ENCODE results near the gene PKD2L1.
"Not testable (repeated sequence)": the region's sequence is repeated elsewhere in the genome, so short reads cannot be mapped to it uniquely, and the experiment has no call there.

Gene PKD2L1

GRCh38 chr10:100297242-100297641 is 32.8 kb downstream of the PKD2L1 start:
- H3K4me3 ChIP-seq (ENCODE audit: control insufficient read depth, low read depth, low read length) = no peak overlapping the region
- TF ChIP-seq CTCF (IDR thresholded peaks at IDR 0.05; ENCODE audit: control insufficient read depth, insufficient read depth, low read depth, low read length, missing control alignments) = no peak
- DNase-seq (ENCODE audit: low read depth) = no peak

GRCh38 chr10:100293066-100293465 is 37.0 kb downstream of the PKD2L1 start:
- DNase-seq (ENCODE audit: low read depth) = no peak
- no peak overlapping the region for H3K4me3 ChIP-seq (ENCODE audit: control insufficient read depth, low read depth, low read length)
- TF ChIP-seq CTCF (IDR thresholded peaks at IDR 0.05; ENCODE audit: control insufficient read depth, insufficient read depth, low read depth, low read length, missing control alignments) = no peak

GRCh38 chr10:100292300-100292699 is 37.7 kb downstream of the PKD2L1 start:
- not testable (repeated sequence) for DNase-seq (ENCODE audit: low read depth)

GRCh38 chr10:100291356-100291755 is 38.7 kb downstream of the PKD2L1 start:
- DNase-seq (ENCODE audit: low read depth) = no peak

More at GRCh38 chr10:100292300-100292699, 37.7 kb downstream of the PKD2L1 start:
- H3K4me3 ChIP-seq (ENCODE audit: control insufficient read depth, low read depth, low read length) = not testable (repeated sequence)

GRCh38 chr10:100289641-100290040 is 40.4 kb downstream of the PKD2L1 start:
- no peak for TF ChIP-seq CTCF (IDR thresholded peaks at IDR 0.05; ENCODE audit: control insufficient read depth, insufficient read depth, low read depth, low read length, missing control alignments)
- DNase-seq (ENCODE audit: low read depth) = no peak
- H3K4me3 ChIP-seq (ENCODE audit: control insufficient read depth, low read depth, low read length) = no peak overlapping the region

More at GRCh38 chr10:100291356-100291755, 38.7 kb downstream of the PKD2L1 start:
- TF ChIP-seq CTCF (IDR thresholded peaks at IDR 0.05; ENCODE audit: control insufficient read depth, insufficient read depth, low read depth, low read length, missing control alignments) = no peak
- no peak overlapping the region for H3K4me3 ChIP-seq (ENCODE audit: control insufficient read depth, low read depth, low read length)

- DNase-seq (ENCODE audit: low read depth) = no peak
- no peak for TF ChIP-seq CTCF (IDR thresholded peaks at IDR 0.05; ENCODE audit: control insufficient read depth, insufficient read depth, low read depth, low read length, missing control alignments)
- no peak overlapping the region for H3K4me3 ChIP-seq (ENCODE audit: control insufficient read depth, low read depth, low read length)
Observed at GRCh38 chr10:100288196-100288595, 41.8 kb downstream of the PKD2L1 start.

- H3K4me3 ChIP-seq (ENCODE audit: control insufficient read depth, low read depth, low read length) = no peak overlapping the region
- TF ChIP-seq CTCF (IDR thresholded peaks at IDR 0.05; ENCODE audit: control insufficient read depth, insufficient read depth, low read depth, low read length, missing control alignments) = no peak
- DNase-seq (ENCODE audit: low read depth) = no peak
Observed at GRCh38 chr10:100287756-100288155, 42.3 kb downstream of the PKD2L1 start.
